B cell (primary cell): Measurements from ENCODE around the gene BCL2.

ENCODE experiments used
- CTCF ChIP-seq: fragments of 200-600 bp; IDR thresholded peaks from one replicate; pipeline ENCODE4 v1.8.0; 2022; ENCODE audit warnings: antibody characterized with exemption, mild to moderate bottlenecking
- EZH2 ChIP-seq: IDR thresholded peaks from 2 replicates; pipeline ENCODE4 v1.6.1; 2012; ENCODE audit warnings: borderline replicate concordance, low read depth, mild to moderate bottlenecking, moderate library complexity, low read length; ENCODE audit not compliant: insufficient read depth, poor library complexity, severe bottlenecking

GRCh38 chr18:63302636-63303405, 16.7 kb downstream of the BCL2 start:
- TF ChIP-seq EZH2, result no peak
- TF ChIP-seq CTCF, result no peak
